T-helper 2 cell treated with Interferon-gamma antibody and Interleukin-4, amounts not matched to agents 5 μg/mL and 100 μg/mL, for 36 hours (primary cell): ENCODE results near the gene TMC8.
"Not testable (repeated sequence)": the region's sequence is repeated elsewhere in the genome, so short reads cannot be mapped to it uniquely, and the experiment has no call there.

ENCODE experiments used
- DNase-seq: peaks from one replicate; pipeline ENCODE4 v3.0.0; 2021; ENCODE audit warnings: low spot score
- H3K27ac Mint-ChIP-seq: one replicate; pipeline ENCODE4 v1.8.0; 2021; ENCODE audit warnings: mild to moderate bottlenecking, mixed read lengths
- H3K27me3 Mint-ChIP-seq: one replicate; pipeline ENCODE4 v1.8.0; 2021; ENCODE audit warnings: low read depth, mixed read lengths
- H3K36me3 Mint-ChIP-seq: one replicate; pipeline ENCODE4 v1.8.0; 2021; ENCODE audit warnings: low read depth, mixed read lengths
- H3K4me1 Mint-ChIP-seq: one replicate; pipeline ENCODE4 v1.8.0; 2021; ENCODE audit warnings: low read depth, mixed read lengths
- H3K4me3 Mint-ChIP-seq: one replicate; pipeline ENCODE4 v1.8.0; 2022; ENCODE audit warnings: mild to moderate bottlenecking, moderate library complexity, mixed read lengths
- H3K9me3 Mint-ChIP-seq: one replicate; pipeline ENCODE4 v1.8.0; 2021; ENCODE audit warnings: mixed read lengths

TMC8 gene

GRCh38 chr17:78164748-78165607 lies 34.4 kb downstream of the TMC8 start:
- H3K4me1 Mint-ChIP-seq, result peaks cover under 1% of the 10 kb centered on the region
- no peak for DNase-seq
- no peaks in the 10 kb centered on the region for H3K36me3 Mint-ChIP-seq
- no peak overlapping the region for H3K4me3 Mint-ChIP-seq
- H3K9me3 Mint-ChIP-seq, result no peaks in the 10 kb centered on the region
- H3K27me3 Mint-ChIP-seq, result no peaks in the 10 kb centered on the region
- no peak overlapping the region for H3K27ac Mint-ChIP-seq

GRCh38 chr17:78166416-78166815 lies 35.8 kb downstream of the TMC8 start:
- Mint-ChIP-seq H3K4me3 (no peak overlapping the region), H3K4me1 (no peaks in the 10 kb centered on the region), H3K27me3 (no peaks in the 10 kb centered on the region), H3K36me3 (peaks cover 3% of the 10 kb centered on the region), H3K9me3 (no peaks in the 10 kb centered on the region), H3K27ac (no peak overlapping the region)
- DNase-seq, result no peak

GRCh38 chr17:78168242-78168902 lies 37.8 kb downstream of the TMC8 start, which contains the start of gene SYNGR2:
Gene SYNGR2 (plus strand): TSS chr17:78168581. CDS start chr17:78168617, 36 bp downstream.
- DNase-seq, result peak; percentile 89
- no peaks in the 10 kb centered on the region for H3K27me3 Mint-ChIP-seq
- peaks cover 13% of the 10 kb centered on the region for H3K36me3 Mint-ChIP-seq
- no peaks in the 10 kb centered on the region for H3K9me3 Mint-ChIP-seq
- peak within 1 kb of the TSS; percentile 60 for H3K27ac Mint-ChIP-seq
- peaks cover 15% of the 10 kb centered on the region for H3K4me1 Mint-ChIP-seq
- peak within 1 kb of the TSS; percentile 67 for H3K4me3 Mint-ChIP-seq

GRCh38 chr17:78168903-78169793 lies 38.6 kb downstream of the TMC8 start:
- Mint-ChIP-seq H3K27ac (peak overlapping the region; percentile 7), H3K4me3 (peak overlapping the region; percentile 66), H3K9me3 (no peaks in the 10 kb centered on the region), H3K27me3 (no peaks in the 10 kb centered on the region), H3K36me3 (peaks cover 21% of the 10 kb centered on the region), H3K4me1 (peaks cover 22% of the 10 kb centered on the region)
- DNase-seq, result peak; percentile 40

GRCh38 chr17:78170692-78171590 lies 40.4 kb downstream of the TMC8 start:
- H3K27me3 Mint-ChIP-seq, result no peaks in the 10 kb centered on the region

GRCh38 chr17:78171591-78172248 lies 41.1 kb downstream of the TMC8 start:
- H3K4me3 Mint-ChIP-seq, result not testable (repeated sequence)
- H3K4me1 Mint-ChIP-seq, result peaks cover 39% of the 10 kb centered on the region

More at GRCh38 chr17:78170692-78171590, 40.4 kb downstream of the TMC8 start:
- Mint-ChIP-seq H3K27ac (peak overlapping the region; percentile 20), H3K36me3 (peaks cover 30% of the 10 kb centered on the region), H3K9me3 (no peaks in the 10 kb centered on the region), H3K4me3 (peak overlapping the region; percentile 30), H3K4me1 (peaks cover 31% of the 10 kb centered on the region)
- DNase-seq, result no peak

GRCh38 chr17:78172249-78173051 lies 41.9 kb downstream of the TMC8 start:
- no peak for DNase-seq
- Mint-ChIP-seq H3K9me3 (no peaks in the 10 kb centered on the region), H3K27me3 (no peaks in the 10 kb centered on the region), H3K4me1 (peaks cover 44% of the 10 kb centered on the region), H3K4me3 (peak overlapping the region; percentile 80), H3K36me3 (peaks cover 33% of the 10 kb centered on the region), H3K27ac (peak overlapping the region; percentile 89)

More at GRCh38 chr17:78171591-78172248, 41.1 kb downstream of the TMC8 start:
- not testable (repeated sequence) for H3K9me3 Mint-ChIP-seq, H3K27me3 Mint-ChIP-seq, DNase-seq
- Mint-ChIP-seq H3K27ac (peak overlapping the region; percentile 20), H3K36me3 (peaks cover 33% of the 10 kb centered on the region)

GRCh38 chr17:78173097-78173715 lies 42.6 kb downstream of the TMC8 start:
- Mint-ChIP-seq H3K36me3 (peaks cover 33% of the 10 kb centered on the region), H3K27me3 (no peaks in the 10 kb centered on the region), H3K4me3 (peak overlapping the region; percentile 80), H3K9me3 (no peaks in the 10 kb centered on the region), H3K4me1 (peaks cover 44% of the 10 kb centered on the region), H3K27ac (peak overlapping the region; percentile 89)
- DNase-seq, result no peak

- Mint-ChIP-seq H3K27ac (peak overlapping the region; percentile 89), H3K36me3 (peaks cover 36% of the 10 kb centered on the region), H3K27me3 (no peaks in the 10 kb centered on the region), H3K9me3 (no peaks in the 10 kb centered on the region), H3K4me1 (peaks cover 44% of the 10 kb centered on the region), H3K4me3 (no peak overlapping the region)
- no peak for DNase-seq
These were observed 43.8 kb downstream of the TMC8 start for GRCh38 chr17:78174346-78174869.

- H3K27ac Mint-ChIP-seq, result no peak overlapping the region
- H3K9me3 Mint-ChIP-seq, result no peaks in the 10 kb centered on the region
- H3K27me3 Mint-ChIP-seq, result no peaks in the 10 kb centered on the region
- no peak overlapping the region for H3K4me3 Mint-ChIP-seq
- no peak for DNase-seq
- peaks cover 44% of the 10 kb centered on the region for H3K4me1 Mint-ChIP-seq
- H3K36me3 Mint-ChIP-seq, result peaks cover 40% of the 10 kb centered on the region
These were observed 44.5 kb downstream of the TMC8 start for GRCh38 chr17:78174870-78175642.

GRCh38 chr17:78175643-78175981 lies 45.0 kb downstream of the TMC8 start:
- Mint-ChIP-seq H3K27ac (no peak overlapping the region), H3K4me1 (peaks cover 48% of the 10 kb centered on the region), H3K36me3 (peaks cover 46% of the 10 kb centered on the region), H3K27me3 (no peaks in the 10 kb centered on the region), H3K4me3 (no peak overlapping the region), H3K9me3 (no peaks in the 10 kb centered on the region)
- no peak for DNase-seq
